ENCODE results near the gene NT5C3A.
"Not testable (repeated sequence)": the region's sequence is repeated elsewhere in the genome, so short reads cannot be mapped to it uniquely, and the experiment has no call there.

Gene NT5C3A

DNA sequence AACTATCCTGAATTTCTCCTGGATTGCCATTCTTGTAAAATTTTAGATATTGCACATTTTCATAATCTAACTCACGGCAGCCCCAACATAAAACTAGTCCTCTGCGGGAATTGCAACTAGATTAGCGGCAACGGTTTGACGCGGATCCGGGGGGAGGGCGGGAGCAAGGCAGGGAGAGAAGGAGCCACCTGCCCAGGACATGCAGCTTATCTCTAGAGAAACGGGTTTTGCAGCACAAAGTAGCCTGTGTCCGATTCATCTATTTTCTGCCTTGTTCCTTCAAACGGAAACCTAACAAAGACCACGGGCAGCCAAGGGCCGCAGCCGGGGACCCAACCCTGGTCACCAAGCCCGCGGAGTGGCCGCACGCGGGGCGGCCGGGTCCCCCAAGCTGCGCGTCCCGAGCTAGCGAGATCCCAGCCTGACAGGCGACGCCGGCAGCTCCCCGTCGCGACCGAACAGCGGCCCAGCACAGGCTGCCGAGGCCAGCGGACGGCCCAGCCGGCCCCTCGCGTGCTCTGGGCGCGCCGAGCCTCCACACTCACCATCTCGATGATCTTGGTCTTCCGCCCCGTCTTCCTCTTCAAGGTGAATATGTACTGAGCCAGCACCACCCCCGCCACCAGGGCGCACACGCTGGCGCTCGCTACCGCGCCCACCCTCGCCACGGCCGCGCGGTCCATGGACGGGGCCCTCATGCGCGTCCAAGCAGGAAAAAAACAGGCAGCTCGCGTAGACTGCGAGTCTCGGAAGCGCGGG, at the start of gene NT5C3A:
Gene NT5C3A, minus strand, starts transcription at position 754 of the 759 bp plus-strand sequence. Its CDS starts 71 bp downstream, at position 683.
- DNase-seq = no peak

DNA sequence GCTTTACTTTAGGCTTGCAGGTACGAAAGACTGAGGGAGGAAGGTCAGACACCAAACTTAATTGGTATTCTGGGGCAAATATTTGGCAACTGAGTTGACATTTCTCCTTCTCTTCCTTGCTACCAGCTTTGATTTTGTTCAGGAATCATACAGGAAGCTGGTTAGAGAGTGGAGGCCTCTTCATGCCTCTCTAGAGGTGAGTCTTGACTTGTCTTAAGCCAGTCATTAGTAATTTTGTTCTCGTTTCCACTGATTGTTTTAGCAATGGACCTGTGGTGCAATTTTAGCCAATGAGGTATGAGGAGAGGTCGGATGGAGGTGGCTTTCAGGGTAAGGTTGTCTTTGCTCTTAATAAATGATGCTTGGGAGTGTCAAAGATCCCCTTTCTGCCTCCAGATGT, 49.0 kb upstream of the NT5C3A start:
- DNase-seq = no peak

DNA sequence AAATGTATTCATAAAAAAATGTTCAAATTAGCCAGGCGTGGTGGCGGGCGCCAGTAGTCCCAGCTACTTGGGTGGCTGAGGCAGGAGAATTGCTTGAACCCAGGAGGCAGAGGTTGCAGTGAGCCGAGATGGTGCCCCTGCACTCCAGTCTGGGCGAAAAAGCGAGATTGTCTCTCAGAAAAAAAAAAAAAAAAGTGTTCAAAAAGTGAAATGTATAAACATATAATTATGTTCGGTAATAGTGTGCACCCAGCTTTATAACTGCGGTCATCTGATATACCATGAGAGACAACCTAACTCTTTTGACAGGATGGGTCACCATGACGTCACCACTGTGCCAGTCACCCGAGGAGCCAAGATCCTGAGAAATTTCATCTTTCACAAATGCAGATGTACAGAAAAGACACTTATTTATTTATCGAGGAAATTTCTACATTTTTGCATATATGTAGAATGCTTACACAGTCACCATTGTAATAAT, 47.2 kb upstream of the NT5C3A start:
- DNase-seq = no peak

DNA sequence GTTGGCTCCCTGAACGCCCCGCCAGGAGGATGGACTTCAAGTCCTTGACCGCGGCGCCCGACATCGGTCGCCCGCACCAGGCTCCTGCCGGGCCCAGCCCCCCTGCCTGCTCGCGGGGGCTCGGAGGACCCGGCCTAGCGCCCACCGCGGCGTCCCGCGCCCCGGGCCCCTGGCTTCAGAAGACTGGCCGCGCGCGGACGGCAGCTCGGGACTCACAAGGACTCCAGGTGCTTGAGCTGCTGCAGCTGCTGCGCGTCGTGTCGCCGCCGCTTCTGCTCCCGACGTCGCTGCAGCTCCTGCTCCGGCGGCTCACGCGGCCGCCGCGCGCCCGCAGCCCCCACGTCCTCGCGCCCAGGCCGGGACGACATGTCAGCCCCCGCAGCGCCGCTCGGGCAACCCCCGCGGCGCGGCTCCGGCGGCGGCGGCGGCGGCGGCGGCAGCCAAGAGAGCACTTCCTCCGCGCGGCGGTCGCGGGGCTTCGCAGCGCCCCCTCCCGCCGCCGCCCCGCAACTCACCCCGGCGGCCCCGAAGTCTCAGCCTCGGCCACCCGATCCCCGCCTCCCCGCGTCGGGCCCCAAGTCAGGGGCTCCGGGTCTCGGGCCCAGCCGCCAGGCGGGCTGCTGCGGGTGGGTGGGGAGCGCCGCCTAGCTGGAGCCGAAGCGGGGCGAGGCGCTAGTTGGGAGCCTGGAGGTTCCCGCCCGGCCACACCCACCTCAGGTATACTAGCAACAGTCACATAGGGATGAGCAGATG, 46.6 kb upstream of the NT5C3A start, which contains the start of gene RP9:
Gene RP9, minus strand, starts transcription at position 400 of the 753 bp plus-strand sequence. Its CDS starts 32 bp downstream, at position 368.
- peak; percentile 4 for DNase-seq

DNA sequence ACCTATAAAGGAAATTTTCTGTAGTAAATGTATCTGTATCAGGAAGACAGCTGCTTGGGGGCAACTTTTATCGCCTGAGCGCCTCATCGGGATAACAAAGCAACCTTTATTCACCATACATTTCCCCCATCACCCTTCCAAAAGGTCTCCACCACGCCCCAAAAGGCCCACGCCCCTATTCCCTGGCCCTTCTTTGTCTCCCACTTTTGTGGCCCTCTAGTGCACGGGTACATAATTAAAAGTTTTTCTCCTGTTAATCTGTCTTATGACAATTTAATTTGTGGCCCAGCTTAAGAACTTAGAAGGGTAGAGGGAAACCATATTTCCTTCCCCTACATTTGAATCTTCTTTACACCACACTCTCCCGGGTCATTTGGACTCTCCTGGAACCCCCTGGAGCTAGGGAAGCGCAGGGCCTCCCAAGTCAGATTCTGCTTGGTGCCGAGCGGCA, 46.0 kb upstream of the NT5C3A start:
- DNase-seq = no peak

DNA sequence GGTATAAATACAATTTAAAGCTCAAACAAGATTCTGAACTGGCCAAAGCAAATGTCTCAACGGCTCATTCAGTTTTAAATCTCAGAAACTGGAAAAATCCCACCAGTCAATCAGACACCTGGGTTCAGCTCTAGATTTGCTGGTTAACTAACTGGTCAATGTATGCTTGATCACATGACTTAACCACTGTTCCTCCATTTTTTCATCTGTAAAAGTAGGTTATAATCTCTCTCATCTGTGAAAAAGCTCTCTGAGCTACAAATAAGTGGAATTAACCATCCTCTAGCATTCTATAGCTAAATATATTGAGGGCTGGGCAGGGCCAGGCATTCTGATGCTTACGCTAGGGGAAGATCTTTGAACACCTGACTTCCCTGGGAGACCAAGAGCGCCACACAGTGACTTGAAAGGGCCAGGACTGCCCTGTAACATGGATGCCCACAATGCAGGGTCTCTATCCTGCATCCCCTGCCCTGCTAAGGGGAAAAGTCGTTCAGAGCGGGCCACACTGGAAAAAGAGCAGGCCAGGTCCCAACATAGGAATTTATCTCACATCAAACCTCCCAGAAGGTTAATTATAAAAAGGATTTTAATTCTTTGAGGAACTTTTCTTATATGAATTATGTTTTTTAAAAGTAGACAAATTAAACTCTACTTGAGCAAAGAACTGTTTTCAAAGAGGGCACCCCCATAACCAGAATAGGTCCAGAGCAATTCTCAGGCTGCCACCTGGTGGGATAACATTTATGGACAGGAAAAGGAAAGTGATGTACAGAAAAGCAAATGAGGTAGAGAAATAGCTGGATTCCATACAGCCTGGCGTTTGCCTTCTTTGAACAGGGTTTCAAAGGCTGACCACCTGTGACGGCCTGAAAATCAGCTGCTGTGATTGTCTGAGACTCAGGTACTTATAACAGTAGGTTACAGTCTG, 44.8 kb upstream of the NT5C3A start:
- DNase-seq = no peak

DNA sequence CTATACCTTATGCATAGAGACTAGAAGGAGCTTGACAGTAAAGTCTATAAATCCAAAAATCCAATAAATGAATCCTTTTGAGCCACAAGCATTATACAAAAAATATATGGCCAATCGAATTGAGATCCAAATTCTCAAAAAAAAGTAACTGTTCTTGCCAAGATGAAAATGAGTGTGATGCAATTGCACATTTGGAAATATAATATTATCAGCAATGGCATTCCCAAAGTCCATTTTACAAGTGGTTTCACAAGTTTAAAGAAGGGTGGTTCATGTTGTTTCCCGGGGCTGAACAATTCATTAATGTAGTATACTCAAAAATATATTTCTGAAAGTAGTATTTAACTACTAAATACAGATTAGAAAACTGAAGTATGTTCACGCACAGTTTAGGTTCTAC, 39.3 kb upstream of the NT5C3A start:
- DNase-seq = no peak

DNA sequence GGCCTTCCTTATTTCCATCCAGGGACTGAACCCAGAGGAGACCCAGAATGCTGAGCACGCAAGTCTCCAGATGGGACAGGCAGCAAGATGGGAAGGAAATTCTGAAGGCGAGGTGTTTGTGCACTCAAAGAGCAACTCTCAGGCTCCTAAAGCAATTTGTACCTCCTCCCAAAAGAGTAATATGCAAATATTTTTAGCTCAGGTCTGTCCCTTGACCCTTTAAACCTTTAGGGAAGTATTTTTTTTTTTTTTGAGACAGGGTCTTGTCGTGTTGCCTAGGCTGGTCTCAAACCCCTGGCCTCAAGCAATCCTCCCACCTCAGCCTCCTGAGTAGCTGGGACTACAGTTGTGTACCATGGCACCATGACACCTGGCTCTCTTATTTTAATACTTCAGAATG, 38.2 kb upstream of the NT5C3A start:
- DNase-seq = no peak

DNA sequence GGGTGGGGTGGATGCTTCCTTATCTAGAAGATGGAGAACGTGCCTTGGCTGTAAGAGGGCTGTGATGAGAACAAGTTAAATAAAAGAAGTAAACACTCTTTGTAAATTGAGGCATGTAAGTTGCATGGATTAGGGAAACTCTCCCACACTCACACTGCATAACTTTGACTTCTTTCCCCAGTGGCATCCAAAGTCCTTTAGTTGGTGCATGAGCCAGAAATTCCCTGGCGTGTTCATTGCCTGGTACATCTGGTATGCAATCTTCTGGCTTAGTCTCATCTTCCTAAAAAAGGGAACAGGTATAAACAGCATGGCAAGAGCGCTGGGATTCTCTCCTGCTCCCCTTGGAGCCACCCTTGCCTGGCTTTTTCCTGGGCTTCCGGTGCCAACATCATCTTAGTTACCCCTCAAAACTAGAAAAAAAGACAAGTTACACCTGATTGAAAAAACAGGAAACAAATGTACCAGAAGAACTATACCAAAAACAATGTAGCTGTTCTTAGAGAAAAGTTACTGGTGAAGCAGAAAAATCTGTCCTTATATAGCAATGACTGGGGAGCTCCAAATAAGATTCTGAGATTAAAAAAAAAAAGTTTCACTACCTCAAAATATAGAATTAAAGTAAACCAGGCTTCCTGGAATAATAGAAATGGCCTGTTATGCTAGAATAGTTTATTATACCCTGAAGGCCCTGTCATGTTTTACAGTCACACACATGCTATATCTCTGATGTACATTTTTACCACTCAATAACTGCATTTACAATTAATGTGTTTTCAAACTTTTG, 36.8 kb upstream of the NT5C3A start:
- no peak for DNase-seq

DNA sequence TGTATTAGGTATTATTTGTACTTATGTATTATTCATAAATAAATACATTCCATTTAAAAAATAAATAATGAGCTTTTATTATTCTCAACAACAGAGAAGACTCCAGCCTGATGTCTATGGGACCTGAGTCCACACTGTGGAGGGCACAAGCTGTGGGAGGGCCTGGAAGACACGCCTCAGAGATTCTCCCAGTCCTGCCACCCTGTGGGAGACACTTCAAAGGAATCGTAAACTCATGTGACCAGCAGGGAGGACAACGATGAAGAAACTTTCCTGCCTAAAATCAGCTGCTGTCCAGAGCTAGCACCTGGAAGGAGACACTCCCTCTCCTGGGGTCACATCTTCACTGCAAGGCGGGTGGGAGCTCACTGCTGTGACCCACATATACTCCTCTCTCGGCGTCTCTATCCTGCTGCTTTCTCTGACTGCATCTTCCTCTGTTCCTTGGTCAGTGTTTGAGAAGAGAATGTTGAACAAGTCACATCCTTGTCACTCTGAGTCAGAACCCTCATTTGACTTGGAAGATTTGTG, 32.2 kb upstream of the NT5C3A start:
- DNase-seq = not testable (repeated sequence)

DNA sequence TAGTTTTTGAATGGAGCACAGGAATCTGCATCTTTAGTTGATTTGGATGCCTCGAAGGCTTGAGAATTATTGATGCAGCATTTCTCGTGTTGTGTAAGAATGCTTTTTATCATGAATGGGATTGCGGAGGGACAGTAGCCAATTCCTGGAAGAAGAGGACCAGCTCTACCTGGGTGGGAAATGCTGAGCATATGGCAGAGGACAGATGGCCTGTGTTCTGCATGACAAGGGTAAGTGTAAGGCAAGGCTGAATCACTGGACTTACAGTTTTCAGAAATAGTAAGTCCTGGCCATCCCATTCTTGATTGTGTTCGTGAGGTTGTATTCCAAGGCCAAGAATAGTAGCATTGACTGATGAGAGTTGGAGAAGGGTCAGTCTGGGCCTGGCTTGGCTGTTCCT, 30.7 kb upstream of the NT5C3A start:
- no peak for DNase-seq

DNA sequence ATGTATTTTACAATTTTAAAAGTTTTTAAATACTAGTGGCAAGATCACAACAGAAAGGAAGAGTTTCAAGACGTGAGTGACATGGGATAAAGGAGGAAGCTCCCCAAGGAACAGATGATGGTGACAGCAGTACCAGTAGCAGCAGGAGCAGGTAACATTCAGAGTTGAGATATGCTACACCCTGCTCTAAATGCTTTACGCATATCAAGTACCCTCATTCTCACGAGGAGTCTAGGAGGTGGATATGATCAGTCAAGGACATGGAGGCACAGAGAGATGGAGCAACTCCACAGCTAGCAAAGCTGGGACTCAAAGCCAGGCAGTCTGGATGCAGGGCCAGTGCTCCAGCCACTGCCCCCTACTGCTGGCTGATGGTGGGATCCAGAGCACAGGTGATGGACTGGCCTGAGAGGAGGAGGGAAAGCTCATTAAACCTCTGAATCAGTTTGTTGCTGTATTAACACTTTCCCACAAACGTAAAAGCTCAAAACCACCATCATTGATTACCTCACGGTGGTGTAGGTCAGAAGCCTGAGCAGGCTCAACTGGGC, 29.1 kb upstream of the NT5C3A start:
- DNase-seq = no peak

DNA sequence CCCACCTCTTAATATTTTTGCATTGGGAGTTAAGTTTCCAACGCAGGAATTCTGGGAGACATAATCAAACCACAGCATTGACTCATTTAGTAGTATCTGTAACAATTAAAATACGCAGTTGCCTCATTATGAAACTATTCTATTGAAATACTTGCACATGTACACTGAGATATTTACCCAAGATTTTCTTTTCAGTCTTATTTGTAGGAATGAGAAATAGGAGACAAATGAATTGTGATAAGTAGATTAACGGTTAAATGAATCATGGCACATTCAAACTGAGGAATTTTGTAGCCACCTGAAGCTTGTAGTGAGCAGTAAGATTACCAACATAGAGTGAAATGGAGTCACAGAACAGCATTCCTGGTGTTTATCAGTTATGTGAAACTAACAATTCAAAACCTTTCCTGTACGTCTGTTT, 28.5 kb upstream of the NT5C3A start:
- no peak for DNase-seq

DNA sequence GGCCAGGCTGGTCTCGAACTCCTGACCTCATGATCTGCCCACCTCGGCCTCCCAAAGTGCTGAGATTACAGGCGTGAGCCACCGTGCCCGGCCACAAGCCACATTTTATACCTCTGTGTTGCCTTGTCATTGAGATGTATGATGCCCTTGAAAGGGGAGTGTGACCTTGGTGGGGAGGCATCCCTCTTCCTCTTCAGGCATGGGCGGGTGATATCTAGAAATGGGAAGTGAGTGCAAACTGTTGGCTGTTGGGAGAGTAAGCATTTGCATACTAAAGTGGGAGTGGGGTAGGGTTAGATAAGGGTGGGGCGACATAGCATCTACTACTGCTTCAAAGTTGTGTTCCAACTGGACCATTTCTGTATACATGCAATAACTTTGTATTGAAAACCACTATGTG, 26.6 kb upstream of the NT5C3A start:
- DNase-seq = no peak

DNA sequence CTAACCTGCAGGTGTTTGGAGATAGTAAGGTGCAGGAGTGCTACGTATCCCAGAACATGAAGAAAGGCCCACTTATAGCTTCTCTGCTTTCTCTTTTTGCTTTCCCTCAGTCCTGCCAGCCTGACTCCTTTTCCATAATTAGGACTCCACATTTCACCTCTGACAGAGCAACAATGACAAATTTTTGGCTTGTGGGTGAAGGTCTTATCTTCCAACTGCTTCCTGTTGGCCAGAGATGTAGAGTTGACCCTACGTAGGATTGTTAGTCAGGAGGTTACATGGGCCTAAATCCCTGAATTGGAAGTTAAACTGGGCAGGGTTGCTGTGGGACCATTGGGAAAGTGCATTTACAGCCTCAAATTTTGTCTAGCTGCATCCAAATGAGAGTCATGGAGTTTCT, 25.3 kb upstream of the NT5C3A start:
- no peak for DNase-seq

DNA sequence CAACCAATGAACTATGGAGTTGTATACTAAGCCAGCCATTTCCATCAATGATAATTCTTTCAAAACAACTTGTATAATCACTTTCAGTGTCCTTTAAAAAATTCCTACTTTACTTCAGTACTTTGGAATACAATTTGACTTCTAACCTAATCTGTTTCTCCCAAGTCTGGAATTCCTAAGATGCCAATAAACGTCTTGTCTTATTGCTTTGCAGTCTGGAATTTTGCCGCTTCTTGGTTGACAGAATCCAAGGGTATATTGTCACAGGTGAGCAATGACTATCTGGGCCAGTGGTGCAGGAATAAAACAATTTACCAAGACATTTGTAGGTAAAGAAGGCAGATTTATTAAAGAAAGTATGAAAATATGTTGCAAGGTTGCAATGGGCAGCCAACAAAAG, 24.8 kb upstream of the NT5C3A start:
- no peak for DNase-seq

DNA sequence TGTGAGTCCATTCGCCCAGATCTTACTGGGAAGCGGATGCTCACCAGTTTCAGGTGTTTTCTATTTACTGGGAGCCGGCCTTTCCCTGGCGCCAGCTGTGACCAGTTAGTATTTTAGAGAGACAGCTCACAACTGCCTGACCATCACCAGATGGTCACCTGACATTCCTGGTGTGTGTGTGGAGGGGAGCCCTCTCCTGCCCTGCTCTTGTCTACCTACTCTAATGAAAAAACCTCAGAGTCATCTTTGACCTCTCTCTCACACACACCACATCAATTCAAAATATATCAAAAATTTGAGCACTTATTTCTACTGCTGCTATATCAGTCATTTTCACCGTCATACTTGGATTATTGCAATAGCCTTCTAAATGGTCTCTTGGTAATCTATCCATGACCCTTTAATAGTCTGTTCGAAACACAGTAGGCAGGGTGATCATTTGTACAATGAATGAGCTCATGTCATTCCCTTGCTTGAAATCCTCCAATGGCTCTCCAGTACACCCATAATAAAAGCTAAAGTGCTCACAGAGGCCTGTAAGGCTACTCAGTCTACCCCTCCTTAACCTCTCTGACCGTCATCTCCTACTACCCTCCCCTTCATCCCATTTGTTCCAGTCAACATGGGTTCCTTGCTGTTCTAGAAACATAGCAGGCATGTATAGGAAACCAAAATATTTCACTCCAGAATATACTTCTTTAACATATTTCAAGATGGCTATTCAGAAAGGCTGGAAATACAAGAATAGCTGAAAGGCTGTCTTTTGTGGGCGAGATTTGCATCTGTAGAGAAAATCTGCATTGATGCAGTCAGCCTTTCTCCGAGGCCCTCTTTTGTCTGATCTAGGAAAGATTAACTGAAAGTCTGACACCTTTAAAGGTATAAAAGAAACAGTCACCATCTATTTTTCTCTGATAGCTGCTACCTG, 17.5 kb upstream of the NT5C3A start:
- DNase-seq = no peak

DNA sequence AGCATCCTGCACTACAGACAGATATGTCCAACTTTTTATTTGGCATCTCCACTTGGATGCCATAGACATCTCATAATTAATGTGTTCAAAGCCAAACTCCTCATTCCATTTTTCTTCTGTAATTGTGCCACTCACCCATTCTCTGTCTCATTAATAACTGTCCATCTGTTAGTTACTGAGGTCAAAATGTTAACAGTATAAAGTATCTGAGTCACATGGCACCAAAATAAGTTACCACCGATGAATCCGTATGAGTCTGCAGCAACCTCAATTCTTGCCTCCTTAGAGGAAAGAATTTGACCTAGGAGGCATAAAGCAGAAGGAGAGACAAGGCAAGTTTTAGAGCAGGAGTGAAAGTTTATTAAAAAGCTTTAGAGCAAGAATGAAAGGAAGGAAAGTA, 16.5 kb upstream of the NT5C3A start:
- DNase-seq = no peak

DNA sequence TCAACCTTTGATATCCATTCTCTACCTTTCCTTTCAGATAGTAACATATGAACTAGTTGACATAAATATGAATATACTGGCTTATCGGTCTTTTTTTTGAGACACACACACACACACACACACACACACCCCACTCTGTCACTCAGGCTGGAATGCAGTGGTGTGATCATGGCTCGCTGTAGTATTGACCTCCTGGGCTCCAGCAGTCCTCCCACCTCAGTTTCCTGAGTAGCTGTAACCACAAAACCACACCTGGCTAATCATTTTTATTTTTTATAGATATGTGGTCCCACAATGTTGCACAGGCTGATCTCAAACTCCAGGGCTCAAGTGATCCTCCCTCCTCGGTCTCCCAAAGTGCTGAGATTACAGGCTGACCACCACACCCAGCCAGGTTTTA, 14.2 kb upstream of the NT5C3A start:
- DNase-seq = no peak

DNA sequence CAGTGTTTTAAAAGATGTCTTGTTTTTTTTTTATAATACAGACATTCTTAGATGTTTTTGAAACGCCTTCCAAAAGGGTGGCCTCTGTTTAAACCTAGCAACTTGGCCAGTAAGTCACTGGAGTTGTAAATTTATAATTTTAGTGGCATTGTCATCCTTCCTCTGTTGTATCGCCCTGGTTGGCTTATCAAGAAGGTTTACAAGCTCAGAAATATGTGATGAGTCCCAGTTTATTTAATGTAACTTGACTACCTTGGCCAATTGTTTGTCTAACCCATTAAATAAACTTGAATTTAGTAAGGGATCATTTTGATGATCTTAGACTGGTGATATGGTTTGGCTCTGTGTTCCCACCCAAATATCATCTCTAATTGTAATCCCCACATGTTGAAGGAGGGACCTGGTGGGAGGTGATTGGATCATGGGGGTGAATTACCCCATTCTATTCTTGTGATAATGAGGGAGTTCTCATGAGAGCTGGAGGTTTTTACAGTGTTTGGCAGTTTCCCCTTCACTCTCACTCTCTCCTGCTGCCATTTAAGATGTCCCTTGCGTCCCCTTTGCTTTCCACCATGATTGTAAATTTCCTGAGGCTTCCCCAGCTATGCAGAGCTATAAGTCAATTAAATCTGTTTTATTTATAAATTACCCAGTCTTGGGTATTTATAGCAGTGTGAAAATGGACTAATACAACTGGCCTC, 13.4 kb upstream of the NT5C3A start:
- DNase-seq = no peak
